ENCODE measurements around the gene SASH1.

DNA sequence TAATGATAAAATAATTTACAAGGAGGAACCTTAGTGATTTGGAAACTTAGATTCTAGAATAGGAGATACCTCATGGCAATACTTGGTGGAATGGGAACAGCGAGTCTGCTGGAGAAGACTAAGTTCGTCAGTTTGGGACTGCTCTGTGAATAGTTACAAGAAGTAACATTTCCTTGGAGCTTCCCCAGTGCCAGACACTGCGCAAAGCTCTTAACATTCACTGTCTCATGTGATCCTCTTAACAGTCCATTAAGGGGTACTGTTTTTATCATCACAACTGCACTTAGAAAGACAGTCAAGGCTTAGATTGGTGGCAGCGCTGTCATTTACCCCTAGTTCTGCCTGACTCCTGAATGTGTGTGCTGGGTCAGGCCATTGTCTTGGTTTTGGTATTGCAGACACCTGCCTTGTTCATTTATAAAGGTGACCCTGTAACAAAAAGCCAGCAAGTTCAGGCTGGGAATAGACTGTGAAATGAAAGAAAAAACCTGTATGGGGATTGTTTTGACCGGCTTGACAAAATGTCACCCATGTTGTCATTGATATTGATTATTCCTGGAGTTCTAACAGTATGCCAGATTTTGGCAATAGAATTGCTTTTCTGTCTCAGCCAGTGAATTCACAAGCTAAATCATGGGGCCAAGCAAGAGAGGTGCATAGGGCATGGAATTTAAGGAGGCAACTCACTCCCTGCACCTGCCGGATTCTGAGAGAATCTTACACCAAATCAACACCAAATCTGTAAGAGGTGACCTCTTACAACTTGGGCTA lies 118.4 kb downstream of the SASH1 start:
- TF ChIP-seq, protein P1, sequence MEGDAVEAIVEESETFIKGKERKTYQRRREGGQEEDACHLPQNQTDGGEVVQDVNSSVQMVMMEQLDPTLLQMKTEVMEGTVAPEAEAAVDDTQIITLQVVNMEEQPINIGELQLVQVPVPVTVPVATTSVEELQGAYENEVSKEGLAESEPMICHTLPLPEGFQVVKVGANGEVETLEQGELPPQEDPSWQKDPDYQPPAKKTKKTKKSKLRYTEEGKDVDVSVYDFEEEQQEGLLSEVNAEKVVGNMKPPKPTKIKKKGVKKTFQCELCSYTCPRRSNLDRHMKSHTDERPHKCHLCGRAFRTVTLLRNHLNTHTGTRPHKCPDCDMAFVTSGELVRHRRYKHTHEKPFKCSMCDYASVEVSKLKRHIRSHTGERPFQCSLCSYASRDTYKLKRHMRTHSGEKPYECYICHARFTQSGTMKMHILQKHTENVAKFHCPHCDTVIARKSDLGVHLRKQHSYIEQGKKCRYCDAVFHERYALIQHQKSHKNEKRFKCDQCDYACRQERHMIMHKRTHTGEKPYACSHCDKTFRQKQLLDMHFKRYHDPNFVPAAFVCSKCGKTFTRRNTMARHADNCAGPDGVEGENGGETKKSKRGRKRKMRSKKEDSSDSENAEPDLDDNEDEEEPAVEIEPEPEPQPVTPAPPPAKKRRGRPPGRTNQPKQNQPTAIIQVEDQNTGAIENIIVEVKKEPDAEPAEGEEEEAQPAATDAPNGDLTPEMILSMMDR (IDR thresholded peaks at IDR 0.05) = no peak
- no peak for TF ChIP-seq POLR2A (IDR thresholded peaks at IDR 0.05)
- TF ChIP-seq POLR2AphosphoS5 (IDR thresholded peaks at IDR 0.05) = no peak
